GM12801 (cell line): ENCODE results near the gene MME.

ENCODE experiments used
- CTCF ChIP-seq: IDR thresholded peaks from one replicate; pipeline ENCODE4 v1.5.1; 2011; ENCODE audit warnings: control low read depth; ENCODE audit not compliant: insufficient read length; ENCODE audit errors: extremely low read depth

Gene MME

GRCh38 chr3:155193868-155194267 is 113.7 kb downstream of the MME start:
- no peak for TF ChIP-seq CTCF

DNA sequence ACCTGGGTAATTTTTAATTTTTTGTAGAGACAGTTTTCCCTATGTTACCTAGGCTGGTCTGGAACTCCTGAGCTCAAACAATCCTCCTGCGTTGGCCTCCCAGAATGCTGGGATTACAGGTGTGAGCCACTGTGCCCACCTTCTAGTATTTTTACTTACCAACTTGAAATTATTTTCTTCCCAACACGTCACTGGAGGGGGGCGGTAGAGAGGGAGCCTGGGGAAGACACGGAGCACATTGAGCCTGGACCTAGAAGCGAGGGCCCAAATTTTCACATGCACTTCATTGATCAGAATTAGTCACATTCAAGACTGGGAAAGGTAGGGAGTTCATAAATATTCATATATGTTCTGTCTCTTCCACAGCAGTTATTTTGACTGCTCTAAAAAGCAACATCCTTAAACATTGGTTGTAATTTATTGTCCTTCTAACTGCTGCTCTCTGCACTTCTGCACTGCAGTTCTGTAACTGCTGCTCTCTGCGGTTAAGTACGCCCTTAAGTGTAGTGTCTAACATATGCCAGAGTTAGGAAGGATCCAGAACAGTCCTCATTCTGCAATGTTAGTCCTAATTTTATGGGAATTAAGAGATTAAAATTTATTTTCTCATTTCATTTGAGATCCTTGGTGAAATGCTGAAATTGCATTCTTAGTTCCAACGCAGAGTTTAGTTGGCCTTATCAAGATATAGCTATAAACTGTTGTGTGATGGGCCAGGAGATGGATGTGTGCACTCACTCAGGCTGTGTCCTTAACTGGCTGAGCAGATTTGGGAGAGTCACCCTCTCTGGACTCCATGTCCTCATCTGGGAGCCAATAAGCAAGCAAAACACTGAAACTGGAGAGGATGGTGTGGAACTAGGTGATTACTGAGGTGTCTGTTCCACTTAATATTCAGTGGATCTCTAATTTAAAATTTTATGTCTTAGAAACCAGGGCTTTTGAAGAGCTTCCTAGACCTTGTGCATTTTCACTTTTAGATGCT is 115.1 kb downstream of the MME start:
- no peak for TF ChIP-seq CTCF

GRCh38 chr3:155196131-155197021 is 116.3 kb downstream of the MME start:
- TF ChIP-seq CTCF = no peak

DNA sequence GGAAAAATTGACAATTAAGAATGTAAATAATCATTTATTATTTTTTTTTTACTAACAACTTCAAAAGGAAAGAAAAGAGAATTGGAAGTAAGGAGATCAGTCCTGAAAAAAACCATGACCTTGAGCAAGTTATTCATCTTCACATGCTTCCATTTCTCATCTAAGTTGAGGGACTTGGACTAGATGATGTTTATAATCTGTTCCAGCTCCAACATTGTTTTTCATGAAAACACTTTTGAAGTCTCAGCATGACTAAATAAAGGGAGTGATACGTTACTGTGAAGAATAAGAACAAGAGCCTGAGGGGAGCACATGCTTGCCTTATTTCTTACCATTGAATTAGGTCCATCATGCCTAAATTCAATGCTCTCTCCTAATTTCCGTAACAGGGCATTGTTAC is 117.7 kb downstream of the MME start:
- no peak for TF ChIP-seq CTCF

DNA sequence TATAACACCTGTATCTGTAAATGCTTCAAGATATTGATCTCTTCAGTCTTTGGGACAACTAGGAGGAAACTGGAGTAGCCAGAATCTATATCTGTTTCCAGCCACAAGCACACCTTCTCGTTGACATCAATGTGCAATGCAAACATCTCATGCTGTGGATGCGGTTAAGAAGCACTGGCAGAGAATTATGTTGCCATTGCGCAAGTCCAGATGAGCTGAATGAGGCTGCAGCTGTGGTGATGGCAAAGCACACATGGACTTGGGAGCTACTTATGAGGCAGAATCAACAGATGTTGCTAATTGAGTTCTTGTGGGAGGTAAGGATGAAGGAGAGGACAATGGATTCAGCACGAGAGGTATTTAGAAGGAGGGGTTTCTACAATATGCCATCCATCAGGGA is 122.5 kb downstream of the MME start:
- TF ChIP-seq CTCF = no peak

- TF ChIP-seq CTCF = no peak
These were observed 124.7 kb downstream of the MME start for GRCh38 chr3:155204851-155205250.

DNA sequence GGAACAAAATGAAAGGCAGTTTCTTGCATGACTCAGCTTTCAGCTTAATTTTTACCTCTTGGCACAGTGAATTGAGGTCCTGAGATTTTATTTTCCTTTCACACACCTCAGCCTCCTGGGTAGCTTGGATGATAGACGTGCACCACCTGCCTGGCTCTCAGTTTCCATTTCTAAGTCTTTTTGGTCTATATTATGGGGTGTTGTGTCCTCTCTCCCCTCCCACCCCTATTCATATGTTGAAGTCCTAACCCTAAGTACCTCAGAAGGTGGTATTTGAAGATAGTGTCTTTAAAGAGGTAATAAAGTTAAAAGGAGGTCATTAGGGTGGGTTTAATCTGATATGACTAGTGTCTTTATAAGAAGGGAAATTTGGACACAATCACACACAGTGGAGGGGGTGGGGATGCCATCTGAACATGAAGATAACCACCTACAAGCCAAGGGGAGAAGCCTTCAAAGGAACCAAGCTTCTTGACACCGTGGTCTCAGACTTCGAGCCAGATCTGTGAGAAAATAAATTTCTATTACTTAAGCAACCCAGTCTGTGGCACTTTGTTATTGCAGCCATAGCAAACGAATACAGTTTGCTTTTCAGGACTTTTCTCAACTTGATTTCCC is 128.2 kb downstream of the MME start:
- TF ChIP-seq CTCF = no peak
